Natural killer cell (primary cell): Measurements from ENCODE around the gene GIMAP5. TPM values are rescaled to one million over a fixed set of nuclear protein-coding genes. Genes with fewer than 3 reads are reported as not detected.

Experiments used
- ATAC-seq, 3 donors: fragments of 150-1000 bp in 2 of 3; fragments of 200-7000 bp in 1 of 3; cut with Tn5 transposase; 1 replicate in 1 of 3; 2 replicates in 2 of 3; pipeline ENCODE4 v1.10.0; 2021; ENCODE audit warnings: mild to moderate bottlenecking in 2 of 3, moderate library complexity in 2 of 3
- DNase-seq, 2 donors: peaks; one replicate each; pipeline versions ENCODE4 v3.0.0 to v3.0.0-alpha.2; 2013 to 2021; ENCODE audit warnings: mixed read lengths in 1 of 2
- H3K27ac ChIP-seq: one replicate; pipeline ENCODE4 v1.5.1; 2013; ENCODE audit warnings: mild to moderate bottlenecking, low read length
- H3K27me3 ChIP-seq: one replicate; pipeline ENCODE4 v1.6.1; 2013; ENCODE audit warnings: low read length; ENCODE audit not compliant: control insufficient read depth, insufficient read depth
- H3K36me3 ChIP-seq: one replicate; pipeline ENCODE4 v1.6.1; 2013; ENCODE audit warnings: low read length; ENCODE audit not compliant: control insufficient read depth, insufficient read depth
- H3K4me1 ChIP-seq: one replicate; pipeline ENCODE4 v1.6.1; 2013; ENCODE audit warnings: low read length; ENCODE audit not compliant: control insufficient read depth, insufficient read depth
- H3K4me3 ChIP-seq: one replicate; pipeline ENCODE4 v1.5.1; 2013; ENCODE audit warnings: low read length
- H3K9me3 ChIP-seq: one replicate; pipeline ENCODE4 v1.6.1; 2013; ENCODE audit warnings: low read length; ENCODE audit not compliant: control insufficient read depth, insufficient read depth
- H3K27ac Mint-ChIP-seq, 2 donors: one replicate each; pipeline ENCODE4 v1.8.0; 2022; ENCODE audit warnings: mild to moderate bottlenecking in 2 of 2, mixed read lengths in 2 of 2, moderate library complexity in 1 of 2
- H3K27me3 Mint-ChIP-seq, 2 donors: one replicate each; pipeline ENCODE4 v1.8.0; 2022; ENCODE audit warnings: low read depth in 2 of 2, mixed read lengths in 2 of 2
- H3K36me3 Mint-ChIP-seq: one replicate; pipeline ENCODE4 v1.8.0; 2022; ENCODE audit warnings: mixed read lengths
- H3K4me1 Mint-ChIP-seq, 2 donors: one replicate each; pipeline ENCODE4 v1.8.0; 2022; ENCODE audit warnings: mixed read lengths in 2 of 2
- H3K4me3 Mint-ChIP-seq: one replicate; pipeline ENCODE4 v1.8.0; 2022; ENCODE audit warnings: mild to moderate bottlenecking, moderate library complexity, mixed read lengths
- H3K9me3 Mint-ChIP-seq, 2 donors: one replicate each; pipeline ENCODE4 v1.8.0; 2022; ENCODE audit warnings: mixed read lengths in 2 of 2
- WGBS: methylation state at CpG from one replicate; pipeline ENCODE4 v1.1.7; 2013; ENCODE audit warnings: missing lambda C conversion rate; ENCODE audit not compliant: insufficient coverage; 5-methylcytosine and 5-hydroxymethylcytosine counted together
- intact Hi-C: fragments of 100-400 bp; cut with micrococcal nuclease; formaldehyde crosslinking; loops from one replicate; pipeline ENCODE4 v1.14.2; 2022
- total RNA-seq, 4 donors: library from RNA; stranded (reverse); fragments of 120-200 nt in 1 of 4; gene quantifications; one replicate each; pipeline versions ENCODE4 v1.2.3 to v1.2.4, GENCODE V29; 2013 to 2022
- TF ChIP-seq, protein P1 (sequence below): fragments of 200-600 bp; IDR thresholded peaks from one replicate; pipeline ENCODE4 v1.8.0; 2022; ENCODE audit warnings: antibody characterized with exemption

Gene GIMAP5
- total RNA-seq, 3 donors from 2014 or later (not counting 1 experiment from before 2014, with no cell fraction given) = 29.2 to 64.1 (median 35.3) TPM

DNA sequence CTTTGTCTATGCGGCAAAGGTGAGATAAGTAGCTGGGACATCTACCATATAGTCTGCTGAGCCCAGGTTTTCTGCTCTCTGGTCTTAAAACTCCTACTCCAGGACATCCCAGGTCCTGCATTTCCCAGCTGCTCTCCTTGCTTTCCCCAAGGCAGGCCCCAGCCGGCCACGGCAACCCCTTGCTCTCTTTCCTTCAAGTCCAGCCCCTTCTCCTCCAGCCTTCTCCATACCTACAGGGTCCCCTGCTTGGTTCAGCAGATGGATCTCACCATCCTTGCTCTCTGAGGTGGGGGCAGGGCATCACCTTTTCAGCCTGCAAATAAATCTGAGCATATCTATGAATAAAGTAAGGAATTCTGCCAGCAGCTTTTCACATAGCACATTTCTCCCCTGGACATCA is 8.7 kb downstream of the GIMAP5 start:
- no peaks in the 10 kb centered on the region for H3K9me3 Mint-ChIP-seq
- intact Hi-C loops = no loop called here
- H3K36me3 ChIP-seq = peaks cover 45% of the 10 kb centered on the region
- TF ChIP-seq, protein P1, sequence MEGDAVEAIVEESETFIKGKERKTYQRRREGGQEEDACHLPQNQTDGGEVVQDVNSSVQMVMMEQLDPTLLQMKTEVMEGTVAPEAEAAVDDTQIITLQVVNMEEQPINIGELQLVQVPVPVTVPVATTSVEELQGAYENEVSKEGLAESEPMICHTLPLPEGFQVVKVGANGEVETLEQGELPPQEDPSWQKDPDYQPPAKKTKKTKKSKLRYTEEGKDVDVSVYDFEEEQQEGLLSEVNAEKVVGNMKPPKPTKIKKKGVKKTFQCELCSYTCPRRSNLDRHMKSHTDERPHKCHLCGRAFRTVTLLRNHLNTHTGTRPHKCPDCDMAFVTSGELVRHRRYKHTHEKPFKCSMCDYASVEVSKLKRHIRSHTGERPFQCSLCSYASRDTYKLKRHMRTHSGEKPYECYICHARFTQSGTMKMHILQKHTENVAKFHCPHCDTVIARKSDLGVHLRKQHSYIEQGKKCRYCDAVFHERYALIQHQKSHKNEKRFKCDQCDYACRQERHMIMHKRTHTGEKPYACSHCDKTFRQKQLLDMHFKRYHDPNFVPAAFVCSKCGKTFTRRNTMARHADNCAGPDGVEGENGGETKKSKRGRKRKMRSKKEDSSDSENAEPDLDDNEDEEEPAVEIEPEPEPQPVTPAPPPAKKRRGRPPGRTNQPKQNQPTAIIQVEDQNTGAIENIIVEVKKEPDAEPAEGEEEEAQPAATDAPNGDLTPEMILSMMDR = no peak
- H3K9me3 ChIP-seq = no peaks in the 10 kb centered on the region
- DNase-seq = peak in 1 of 2 donors; percentile 23
- WGBS = 93% methylated on average over 3 of the region's 3 CpGs
- no peaks in the 10 kb centered on the region for H3K27me3 ChIP-seq
- peaks cover 79% of the 10 kb centered on the region for H3K4me1 ChIP-seq
- peaks cover 96 to 98% of the 10 kb centered on the region in 2 donors for H3K4me1 Mint-ChIP-seq
- no peak for ATAC-seq
- no peak overlapping the region for H3K4me3 ChIP-seq
- H3K27ac Mint-ChIP-seq = peak overlapping the region; percentile 86 to 91
- peaks cover 38% of the 10 kb centered on the region for H3K36me3 Mint-ChIP-seq
- H3K4me3 Mint-ChIP-seq = peak overlapping the region; percentile 29
- no peak overlapping the region for H3K27ac ChIP-seq
- H3K27me3 Mint-ChIP-seq = no peaks in the 10 kb centered on the region

DNA sequence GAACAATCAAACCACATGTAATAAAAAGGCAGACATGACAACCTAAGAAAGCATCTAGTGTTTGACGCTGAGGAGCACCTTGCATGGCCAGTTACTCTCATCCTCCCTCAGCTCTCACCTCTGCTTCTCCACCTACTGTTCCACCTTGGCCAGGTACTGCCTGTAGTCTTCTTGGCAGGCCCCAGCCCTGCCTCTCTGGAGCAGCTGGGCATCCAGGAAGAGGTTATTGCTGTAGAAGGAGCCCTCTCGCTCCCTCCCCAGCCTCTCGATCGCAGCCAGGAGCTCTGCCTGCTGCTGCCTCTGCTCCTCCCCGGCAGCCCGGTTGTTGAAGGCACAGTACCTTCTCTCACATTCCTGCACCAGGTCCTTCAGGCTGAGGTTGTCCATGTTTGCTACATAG is 9.7 kb downstream of the GIMAP5 start:
- H3K36me3 ChIP-seq = peaks cover 34% of the 10 kb centered on the region
- H3K27ac ChIP-seq = peak overlapping the region; percentile 48
- 92% methylated on average over 6 of the region's 6 CpGs for WGBS
- Mint-ChIP-seq H3K27ac (peak overlapping the region; percentile 83 to 86), H3K4me1 (peaks cover 85 to 88% of the 10 kb centered on the region in 2 donors), H3K36me3 (peaks cover 28% of the 10 kb centered on the region), H3K27me3 (no peaks in the 10 kb centered on the region), H3K9me3 (no peaks in the 10 kb centered on the region), H3K4me3 (peak overlapping the region; percentile 6)
- no peaks in the 10 kb centered on the region for H3K27me3 ChIP-seq
- no peak for ATAC-seq
- no peak overlapping the region for H3K4me3 ChIP-seq
- H3K9me3 ChIP-seq = no peaks in the 10 kb centered on the region
- DNase-seq = peak in 1 of 2 donors; percentile 57
- peaks cover 71% of the 10 kb centered on the region for H3K4me1 ChIP-seq
- TF ChIP-seq, protein P1 = no peak
- intact Hi-C loops = no loop called here

DNA sequence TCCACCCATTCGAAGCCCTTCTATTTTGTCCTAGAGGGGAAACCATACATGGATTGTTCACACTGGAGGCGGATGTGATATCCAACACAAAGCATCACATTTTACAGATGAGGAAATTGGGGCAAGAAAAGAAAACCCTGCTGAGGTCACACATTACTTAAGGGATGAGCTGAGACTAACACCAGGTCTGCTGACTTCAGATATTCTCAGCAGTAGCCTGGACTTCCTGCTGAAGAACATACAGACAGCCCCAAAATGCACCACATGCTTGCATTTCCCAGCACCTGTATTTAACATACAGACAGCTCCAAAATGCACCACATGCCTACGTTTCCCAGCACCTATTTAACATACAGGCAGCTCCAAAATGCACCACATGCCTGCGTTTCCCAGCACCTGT is 11.2 kb downstream of the GIMAP5 start:
- H3K27me3 ChIP-seq = no peaks in the 10 kb centered on the region
- peak overlapping the region; percentile 41 for H3K27ac ChIP-seq
- H3K27ac Mint-ChIP-seq = peak overlapping the region; percentile 83 to 86
- no peaks in the 10 kb centered on the region for H3K9me3 ChIP-seq
- 55% methylated on average over 3 of the region's 4 CpGs for WGBS
- H3K4me3 ChIP-seq = no peak overlapping the region
- peak; percentile 65 to 87 (median 77) for ATAC-seq
- peaks cover 13% of the 10 kb centered on the region for H3K36me3 Mint-ChIP-seq
- H3K36me3 ChIP-seq = peaks cover 20% of the 10 kb centered on the region
- TF ChIP-seq, protein P1 = no peak
- peaks cover 73 to 79% of the 10 kb centered on the region in 2 donors for H3K4me1 Mint-ChIP-seq
- no peaks in the 10 kb centered on the region for H3K9me3 Mint-ChIP-seq
- peak overlapping the region; percentile 35 for H3K4me3 Mint-ChIP-seq
- intact Hi-C loops = no loop called here
- no peaks in the 10 kb centered on the region for H3K27me3 Mint-ChIP-seq
- H3K4me1 ChIP-seq = peaks cover 63% of the 10 kb centered on the region
- peak in 1 of 2 donors; percentile 64 for DNase-seq

DNA sequence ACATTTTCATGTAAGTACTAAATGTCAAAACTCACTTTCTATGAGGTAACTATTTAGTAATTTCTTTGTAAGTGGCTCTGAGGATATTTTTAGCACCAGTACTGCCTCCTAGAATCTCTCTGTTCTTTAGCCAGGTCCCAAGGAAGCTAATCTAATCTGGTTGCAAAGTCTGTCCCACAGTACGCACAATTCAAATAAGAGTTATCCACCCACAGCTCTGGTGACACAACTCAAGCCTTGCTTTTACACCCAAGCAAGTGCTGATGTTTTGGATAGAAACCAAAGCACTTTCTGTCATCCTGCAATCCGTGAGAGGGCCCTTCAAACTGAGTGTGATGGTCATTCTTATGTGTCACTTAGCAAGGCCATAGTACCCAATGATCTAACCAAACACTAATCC is 14.5 kb downstream of the GIMAP5 start:
- TF ChIP-seq, protein P1 = no peak
- no peak overlapping the region for H3K27ac Mint-ChIP-seq
- no peak overlapping the region for H3K4me3 Mint-ChIP-seq
- intact Hi-C loops = loop anchor here (5.0 kb wide), 1 partner anchor 34 kb away; the partner anchor contains the start of gene GIMAP1
- 94% methylated on average over 2 of the region's 2 CpGs for WGBS
- H3K9me3 ChIP-seq = no peaks in the 10 kb centered on the region
- no peaks in the 10 kb centered on the region for H3K36me3 Mint-ChIP-seq
- H3K27ac ChIP-seq = no peak overlapping the region
- peaks cover 68 to 78% of the 10 kb centered on the region in 2 donors for H3K4me1 Mint-ChIP-seq
- peaks cover 62% of the 10 kb centered on the region for H3K4me1 ChIP-seq
- H3K9me3 Mint-ChIP-seq = peaks cover 2 to 5% of the 10 kb centered on the region in 2 donors
- H3K36me3 ChIP-seq = no peaks in the 10 kb centered on the region
- DNase-seq = peak in 1 of 2 donors; percentile 17
- H3K27me3 ChIP-seq = no peaks in the 10 kb centered on the region
- H3K27me3 Mint-ChIP-seq = no peaks in the 10 kb centered on the region
- H3K4me3 ChIP-seq = no peak overlapping the region
- ATAC-seq = no peak
